SW 1271 (cell line): Measurements from ENCODE around the gene TTC33.
"Not testable (repeated sequence)": the region's sequence is repeated elsewhere in the genome, so short reads cannot be mapped to it uniquely, and the experiment has no call there.

Experiments
- DNase-seq, 2 experiments: peaks; one replicate each; lab custom pipeline; 2025; lab: John Stamatoyannopoulos, UW

Gene TTC33

GRCh38 chr5:40653221-40654022 lies 102.3 kb downstream of the TTC33 start:
- no peak for DNase-seq

- DNase-seq, result no peak
Observed at GRCh38 chr5:40652441-40653220, 103.1 kb downstream of the TTC33 start.

GRCh38 chr5:40651201-40651600 lies 104.6 kb downstream of the TTC33 start:
- DNase-seq, result no peak

GRCh38 chr5:40649463-40650030 lies 106.2 kb downstream of the TTC33 start:
- no peak for DNase-seq

- DNase-seq, result no peak
Observed at GRCh38 chr5:40648150-40648549, 107.6 kb downstream of the TTC33 start.

GRCh38 chr5:40646266-40646665 lies 109.5 kb downstream of the TTC33 start:
- DNase-seq, result no peak

- DNase-seq, result not testable (repeated sequence)
Observed at GRCh38 chr5:40639531-40639930, 116.2 kb downstream of the TTC33 start.

GRCh38 chr5:40634593-40634992 lies 121.2 kb downstream of the TTC33 start:
- no peak for DNase-seq

GRCh38 chr5:40634154-40634553 lies 121.6 kb downstream of the TTC33 start:
- DNase-seq, result no peak

GRCh38 chr5:40631236-40631635 lies 124.5 kb downstream of the TTC33 start:
- DNase-seq, result no peak

- no peak for DNase-seq
Observed at GRCh38 chr5:40630126-40630525, 125.6 kb downstream of the TTC33 start.

- DNase-seq, result no peak
Observed at GRCh38 chr5:40628407-40628806, 127.4 kb downstream of the TTC33 start.

GRCh38 chr5:40627706-40628105 lies 128.1 kb downstream of the TTC33 start:
- no peak for DNase-seq

GRCh38 chr5:40626801-40627200 lies 129.0 kb downstream of the TTC33 start:
- no peak for DNase-seq

- no peak for DNase-seq
Observed at GRCh38 chr5:40623480-40624420, 132.0 kb downstream of the TTC33 start.

GRCh38 chr5:40622463-40623252 lies 133.1 kb downstream of the TTC33 start:
- DNase-seq, result no peak

- DNase-seq, result no peak
Observed at GRCh38 chr5:40619421-40619820, 136.3 kb downstream of the TTC33 start.

- no peak for DNase-seq
Observed at GRCh38 chr5:40618926-40619325, 136.8 kb downstream of the TTC33 start.

- no peak for DNase-seq
Observed at GRCh38 chr5:40616781-40617180, 139.0 kb downstream of the TTC33 start.

GRCh38 chr5:40615586-40616170 lies 140.1 kb downstream of the TTC33 start:
- no peak for DNase-seq
